Karpas-422 (cell line): ENCODE results near the gene HECW1. TPM values are rescaled to one million over a fixed set of nuclear protein-coding genes. Genes with fewer than 3 reads are reported as not detected.
"Not testable (repeated sequence)": the region's sequence is repeated elsewhere in the genome, so short reads cannot be mapped to it uniquely, and the experiment has no call there.

Source experiments
- DNase-seq: peaks from one replicate; pipeline ENCODE4 v3.0.0-alpha.2; 2015
- H2AFZ ChIP-seq: fragments of 200-600 bp; sonication (generic); 2 replicates; pipeline ENCODE4 v1.6.1; 2014; ENCODE audit warnings: antibody characterized with exemption, low read length, mixed read lengths
- H3K27ac ChIP-seq: fragments of 200-600 bp; sonication (generic); 2 replicates; pipeline ENCODE4 v1.5.1; 2014; ENCODE audit warnings: mild to moderate bottlenecking, low read length, moderate library complexity
- H3K27me3 ChIP-seq: fragments of 200-600 bp; sonication (generic); 2 replicates; pipeline ENCODE4 v1.6.1; 2014; ENCODE audit warnings: low read length, mixed read lengths
- H3K36me3 ChIP-seq: fragments of 200-600 bp; sonication (generic); 2 replicates; pipeline ENCODE4 v1.6.1; 2014; ENCODE audit warnings: low read length, mixed read lengths; ENCODE audit not compliant: insufficient read depth
- H3K4me1 ChIP-seq: fragments of 200-600 bp; sonication (generic); 2 replicates; pipeline ENCODE4 v1.6.1; 2014; ENCODE audit warnings: mild to moderate bottlenecking, low read length, mixed read lengths
- H3K4me2 ChIP-seq: fragments of 200-600 bp; sonication (generic); 2 replicates; pipeline ENCODE4 v1.6.1; 2014; ENCODE audit warnings: low read length, low read depth, mild to moderate bottlenecking; ENCODE audit not compliant: poor library complexity, severe bottlenecking
- H3K4me3 ChIP-seq: fragments of 200-600 bp; sonication (generic); 2 replicates; pipeline ENCODE4 v1.5.1; 2014; ENCODE audit warnings: mild to moderate bottlenecking, antibody characterized with exemption, low read length, mixed read lengths
- H3K79me2 ChIP-seq: fragments of 200-600 bp; sonication (generic); 2 replicates; pipeline ENCODE4 v1.6.1; 2014; ENCODE audit warnings: mild to moderate bottlenecking, low read length, mixed read lengths
- H3K9ac ChIP-seq: fragments of 200-600 bp; sonication (generic); 2 replicates; pipeline ENCODE4 v1.6.0; 2014; ENCODE audit warnings: low read length
- H3K9me2 ChIP-seq: fragments of 200-600 bp; sonication (generic), shearing (Covaris generic); replicated peaks from 2 replicates; pipeline ENCODE4 v1.6.0; 2014; ENCODE audit warnings: mild to moderate bottlenecking, low read length, moderate library complexity; ENCODE audit not compliant: insufficient read depth
- H3K9me3 ChIP-seq: fragments of 300-700, 200-600 bp; sonication (generic); 2 replicates; pipeline ENCODE4 v1.6.1; 2014; ENCODE audit warnings: low read length, mixed read lengths
- H4K20me1 ChIP-seq: fragments of 200-600 bp; sonication (generic); 2 replicates; pipeline ENCODE4 v1.6.1; 2014; ENCODE audit warnings: mild to moderate bottlenecking, antibody characterized with exemption, low read length, low read depth; ENCODE audit not compliant: insufficient read depth
- total RNA-seq: library from RNA; depleted of rRNA; stranded (reverse); fragments of >200 nt; shearing (Covaris generic); gene quantifications from 2 replicates; pipeline ENCODE4 v1.2.3, GENCODE V29; 2014; ENCODE audit warnings: low replicate concordance; rRNA removed

HECW1 gene
- not detected in 2 replicates for total RNA-seq

- Histone ChIP-seq H3K9me3 (no peaks in the 10 kb centered on the region), H3K4me2 (no peak within 1 kb of the TSS), H3K4me1 (no peaks in the 10 kb centered on the region), H3K9me2 (no peaks in the 10 kb centered on the region), H3K4me3 (no peak within 1 kb of the TSS), H3K27me3 (no peaks in the 10 kb centered on the region; the same call in 1 of the 2 replicates), H3K9ac (no peak within 1 kb of the TSS), H2AFZ (no peak within 1 kb of the TSS), H4K20me1 (no peaks in the 10 kb centered on the region), H3K27ac (no peak within 1 kb of the TSS), H3K36me3 (no peaks in the 10 kb centered on the region), H3K79me2 (no peaks in the 10 kb centered on the region)
- DNase-seq: no peak
Measured at GRCh38 chr7:43112459-43112940, at the start of gene HECW1. Gene HECW1, plus strand, starts transcription at chr7:43112647. Its CDS starts 131,259 bp downstream, at chr7:43243906.

DNA sequence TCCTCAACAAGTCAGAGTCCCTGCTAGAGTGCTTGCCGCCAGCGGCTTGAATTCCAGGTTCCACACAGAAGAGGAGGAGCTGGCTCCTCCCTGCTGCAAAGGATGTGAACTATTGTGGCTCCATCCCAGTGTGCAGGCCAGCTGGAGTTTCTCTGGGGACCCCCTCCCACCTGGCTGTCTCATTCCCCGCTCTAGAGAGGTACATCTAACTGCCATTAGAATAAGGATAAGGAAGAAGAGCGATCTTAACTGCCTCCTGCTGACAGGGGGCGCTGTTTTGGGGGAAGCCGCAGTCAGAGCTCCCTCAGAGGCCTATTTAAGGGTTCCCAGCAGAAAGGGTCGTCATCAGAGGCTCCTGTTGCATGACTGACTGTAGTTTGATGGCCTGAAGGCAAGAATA, 40.8 kb upstream of the HECW1 start:
- no peaks in the 10 kb centered on the region for H4K20me1 ChIP-seq
- no peaks in the 10 kb centered on the region for H3K27me3 ChIP-seq
- no peak overlapping the region for H3K9ac ChIP-seq
- no peaks in the 10 kb centered on the region for H3K9me3 ChIP-seq
- no peak overlapping the region for H3K4me3 ChIP-seq
- H3K4me1 ChIP-seq: no peaks in the 10 kb centered on the region
- H3K4me2 ChIP-seq: no peak overlapping the region
- H3K27ac ChIP-seq: no peak overlapping the region
- H3K36me3 ChIP-seq: no peaks in the 10 kb centered on the region
- no peak overlapping the region for H2AFZ ChIP-seq
- DNase-seq: peak; percentile 75
- no peaks in the 10 kb centered on the region for H3K9me2 ChIP-seq
- no peaks in the 10 kb centered on the region for H3K79me2 ChIP-seq

DNA sequence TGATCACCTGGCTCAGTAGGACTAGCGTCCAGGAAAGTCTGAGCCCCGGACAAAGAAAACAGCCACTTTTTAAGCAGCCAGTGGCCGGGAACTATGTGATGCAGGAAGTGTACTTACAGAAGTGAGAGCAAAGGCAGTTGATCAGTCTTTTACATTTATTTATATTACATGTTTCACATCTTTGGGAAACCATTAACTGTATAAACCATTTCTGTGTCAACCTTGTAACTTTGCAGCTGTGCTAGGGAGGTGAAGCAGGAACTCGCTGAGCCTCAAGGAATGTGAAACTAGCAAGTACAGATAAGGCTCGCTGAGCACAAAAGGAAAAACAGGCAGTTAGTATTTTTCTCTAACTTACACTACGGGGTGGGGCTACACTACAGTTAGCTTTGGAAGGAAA, 39.9 kb upstream of the HECW1 start:
- Histone ChIP-seq H3K27ac (no peak overlapping the region), H3K36me3 (no peaks in the 10 kb centered on the region), H3K4me2 (no peak overlapping the region), H3K9me2 (no peaks in the 10 kb centered on the region), H3K4me1 (no peaks in the 10 kb centered on the region), H3K4me3 (no peak overlapping the region), H3K79me2 (no peaks in the 10 kb centered on the region), H4K20me1 (no peaks in the 10 kb centered on the region), H2AFZ (no peak overlapping the region), H3K27me3 (no peaks in the 10 kb centered on the region), H3K9ac (no peak overlapping the region), H3K9me3 (no peaks in the 10 kb centered on the region)
- DNase-seq: no peak

- H3K4me2 ChIP-seq, H3K27ac ChIP-seq, H3K4me3 ChIP-seq, H3K27me3 ChIP-seq, H4K20me1 ChIP-seq, H2AFZ ChIP-seq, H3K9ac ChIP-seq, DNase-seq, H3K36me3 ChIP-seq, H3K4me1 ChIP-seq, H3K79me2 ChIP-seq, H3K9me2 ChIP-seq, H3K9me3 ChIP-seq: not testable (repeated sequence)
Measured at GRCh38 chr7:43073811-43074210, 38.6 kb upstream of the HECW1 start.

- H3K9me2 ChIP-seq: no peaks in the 10 kb centered on the region
- no peak overlapping the region for H3K4me3 ChIP-seq
- no peak overlapping the region for H3K27ac ChIP-seq
- H3K9me3 ChIP-seq: no peaks in the 10 kb centered on the region
- no peaks in the 10 kb centered on the region for H4K20me1 ChIP-seq
- H3K79me2 ChIP-seq: no peaks in the 10 kb centered on the region
- H3K4me1 ChIP-seq: no peaks in the 10 kb centered on the region
- H3K4me2 ChIP-seq: no peak overlapping the region
- H2AFZ ChIP-seq: no peak overlapping the region
- no peaks in the 10 kb centered on the region for H3K36me3 ChIP-seq
- H3K27me3 ChIP-seq: no peaks in the 10 kb centered on the region
- no peak for DNase-seq
- H3K9ac ChIP-seq: no peak overlapping the region
Measured at GRCh38 chr7:43076189-43076605, 36.2 kb upstream of the HECW1 start.

DNA sequence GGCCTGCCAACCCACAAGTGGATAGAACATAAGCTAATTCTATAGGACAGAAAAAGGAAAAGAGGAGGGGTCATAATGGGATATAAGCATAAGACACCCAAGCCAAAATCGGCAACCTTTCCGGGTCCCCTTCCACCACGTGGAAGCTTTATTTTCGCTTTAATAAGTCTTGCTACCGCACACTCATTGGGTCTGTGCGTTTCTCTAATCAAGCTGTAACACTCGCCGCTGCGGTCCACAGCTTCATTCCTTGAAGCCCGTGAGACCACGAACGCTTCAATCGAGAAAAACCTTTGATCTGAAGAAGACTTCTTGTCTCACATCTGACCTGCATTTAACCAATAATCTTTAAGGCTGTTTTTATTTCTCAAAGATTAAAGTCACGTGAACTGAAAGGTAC, 35.8 kb upstream of the HECW1 start:
- Histone ChIP-seq H3K9me2 (no peaks in the 10 kb centered on the region), H3K79me2 (no peaks in the 10 kb centered on the region), H3K4me1 (no peaks in the 10 kb centered on the region), H2AFZ (no peak overlapping the region), H3K27ac (no peak overlapping the region), H3K9ac (no peak overlapping the region), H4K20me1 (no peaks in the 10 kb centered on the region), H3K9me3 (no peaks in the 10 kb centered on the region), H3K36me3 (no peaks in the 10 kb centered on the region), H3K27me3 (no peaks in the 10 kb centered on the region), H3K4me2 (no peak overlapping the region), H3K4me3 (no peak overlapping the region)
- DNase-seq: no peak

DNA sequence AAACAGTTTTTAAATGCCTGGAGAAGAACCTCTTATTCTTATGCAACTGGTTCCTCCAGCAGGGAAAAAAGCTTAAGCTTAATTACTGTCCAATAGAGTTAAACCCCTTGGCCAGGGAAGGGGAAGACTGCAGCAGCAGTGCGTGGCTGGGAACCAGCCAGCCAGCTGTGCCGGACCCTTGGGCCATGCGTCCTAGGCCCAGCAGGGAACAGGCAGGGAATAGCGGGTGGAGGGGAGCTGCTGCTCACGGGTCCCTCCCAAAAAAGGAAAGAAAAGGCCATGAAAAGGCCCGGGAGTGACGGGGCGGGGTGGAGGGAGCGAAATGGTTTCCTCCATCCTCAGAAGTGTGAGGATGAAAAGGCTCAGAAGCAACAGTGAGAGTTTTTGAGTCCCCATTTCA, 35.2 kb upstream of the HECW1 start:
- H3K4me1 ChIP-seq: no peaks in the 10 kb centered on the region
- H3K4me3 ChIP-seq: no peak overlapping the region
- no peaks in the 10 kb centered on the region for H3K9me2 ChIP-seq
- no peak overlapping the region for H3K4me2 ChIP-seq
- no peaks in the 10 kb centered on the region for H4K20me1 ChIP-seq
- H2AFZ ChIP-seq: peak overlapping the region; percentile 84
- H3K27ac ChIP-seq: no peak overlapping the region
- no peaks in the 10 kb centered on the region for H3K79me2 ChIP-seq
- no peak overlapping the region for H3K9ac ChIP-seq
- no peak for DNase-seq
- H3K9me3 ChIP-seq: no peaks in the 10 kb centered on the region
- no peaks in the 10 kb centered on the region for H3K36me3 ChIP-seq
- H3K27me3 ChIP-seq: no peaks in the 10 kb centered on the region

- Histone ChIP-seq H3K36me3 (no peaks in the 10 kb centered on the region), H2AFZ (peak overlapping the region; percentile 84), H4K20me1 (no peaks in the 10 kb centered on the region), H3K4me2 (no peak overlapping the region), H3K9me3 (no peaks in the 10 kb centered on the region), H3K79me2 (no peaks in the 10 kb centered on the region), H3K27ac (no peak overlapping the region), H3K4me1 (no peaks in the 10 kb centered on the region), H3K9ac (no peak overlapping the region), H3K4me3 (no peak overlapping the region), H3K27me3 (no peaks in the 10 kb centered on the region), H3K9me2 (no peaks in the 10 kb centered on the region)
- peak; percentile 52 for DNase-seq
Measured at GRCh38 chr7:43077732-43078391, 34.6 kb upstream of the HECW1 start.
